ENCODE measurements around the gene UBAC2.
"Not testable (repeated sequence)": the region's sequence is repeated elsewhere in the genome, so short reads cannot be mapped to it uniquely, and the experiment has no call there.

Gene UBAC2

GRCh38 chr13:99227331-99227900 is 26.8 kb downstream of the UBAC2 start:
- no peak for DNase-seq (ENCODE audit: low read depth)
- TF ChIP-seq CTCF (IDR thresholded peaks at IDR 0.05; ENCODE audit: low read length, missing control alignments) = no peak
- H3K4me3 ChIP-seq (replicated peaks; ENCODE audit: low read depth, low read length) = no peak overlapping the region

GRCh38 chr13:99227909-99228688 is 27.4 kb downstream of the UBAC2 start:
- TF ChIP-seq CTCF (IDR thresholded peaks at IDR 0.05; ENCODE audit: low read length, missing control alignments) = no peak
- H3K4me3 ChIP-seq (replicated peaks; ENCODE audit: low read depth, low read length) = no peak overlapping the region
- no peak for DNase-seq (ENCODE audit: low read depth)

- H3K4me3 ChIP-seq (replicated peaks; ENCODE audit: low read depth, low read length) = no peak overlapping the region
- no peak for TF ChIP-seq CTCF (IDR thresholded peaks at IDR 0.05; ENCODE audit: low read length, missing control alignments)
- peak; percentile 31 for DNase-seq (ENCODE audit: low read depth)
Observed at GRCh38 chr13:99228737-99229691, 28.4 kb downstream of the UBAC2 start.

- H3K4me3 ChIP-seq (replicated peaks; ENCODE audit: low read depth, low read length); DNase-seq (ENCODE audit: low read depth): not testable (repeated sequence)
Observed at GRCh38 chr13:99230588-99230987, 29.9 kb downstream of the UBAC2 start.

- H3K4me3 ChIP-seq (replicated peaks; ENCODE audit: low read depth, low read length) = no peak overlapping the region
- no peak for TF ChIP-seq CTCF (IDR thresholded peaks at IDR 0.05; ENCODE audit: low read length, missing control alignments)
- DNase-seq (ENCODE audit: low read depth) = no peak
Observed at GRCh38 chr13:99230991-99231390, 30.3 kb downstream of the UBAC2 start.

GRCh38 chr13:99231721-99232120 is 31.1 kb downstream of the UBAC2 start:
- DNase-seq (ENCODE audit: low read depth) = no peak
- H3K4me3 ChIP-seq (replicated peaks; ENCODE audit: low read depth, low read length) = no peak overlapping the region
- no peak for TF ChIP-seq CTCF (IDR thresholded peaks at IDR 0.05; ENCODE audit: low read length, missing control alignments)
